K562 (cell line): Measurements from ENCODE around the gene SOX15. TPM values are rescaled to one million over a fixed set of nuclear protein-coding genes. Genes with fewer than 3 reads are reported as not detected.

Source experiments
- ATAC-seq: fragments of 200-7000 bp; cut with Tn5 transposase; 3 replicates; pipeline ENCODE4 v1.9.1; 2020; ENCODE audit warnings: moderate library complexity
- BruUV-seq: library from RNA; stranded (reverse); fragments of 400-500 nt; replicated peaks from 2 replicates; lab custom pipeline; 2021; lab: Mats Ljungman, UMichigan
- CTCF ChIA-PET: fragments of 300-600 bp; formaldehyde crosslinking; extraction: SDS; loops from one replicate; lab custom pipeline; 2021; ENCODE audit warnings: low intra/inter-chr PET ratio; lab: Yijun Ruan, JAX
- POLR2A ChIA-PET: fragments of 300-600, 350-650 bp; sonication (Branson Sonifier 250); formaldehyde crosslinking; extraction: SDS; loops from one replicate; lab custom pipeline; 2021; ENCODE audit warnings: antibody characterized with exemption, inconsistent platforms; lab: Yijun Ruan, JAX
- DNase-seq, 4 experiments: peaks; one replicate each; pipeline versions ENCODE4 v3.0.0 to v3.0.0-alpha.2; 2011 to 2018; ENCODE audit warnings: low spot score in 3 of 4, mixed read lengths in 3 of 4; ENCODE audit errors: extremely low read depth in 1 of 4
- FAIRE-seq: peaks from 2 replicates; lab custom pipeline; 2011; peaks lifted over from hg19 to GRCh38; lab: Jason Lieb, UNC
- H2AFZ ChIP-seq: 2 replicates; pipeline ENCODE4 v1.6.0; 2011; ENCODE audit warnings: low read depth, low read length, control low read depth, inconsistent platforms
- H3K27ac ChIP-seq: fragments of 200-600 bp; 3 replicates; pipeline ENCODE4 v1.8.0; 2011; ENCODE audit warnings: low read depth, mild to moderate bottlenecking, control low read depth, inconsistent platforms, low read length, moderate library complexity, mixed read lengths; ENCODE audit errors: extremely low read depth
- H3K27me3 ChIP-seq, 2 experiments: fragments of 300-600 bp in 1 of 2; 2 replicates in 1 of 2; 3 replicates in 1 of 2; pipeline versions ENCODE4 v1.6.0 to v1.8.0; 2011; ENCODE audit warnings: inconsistent platforms in 2 of 2, low read length in 2 of 2, mild to moderate bottlenecking in 1 of 2, mixed read lengths in 1 of 2, moderate library complexity in 1 of 2; ENCODE audit not compliant: control insufficient read depth in 2 of 2, insufficient read depth in 2 of 2
- H3K36me3 ChIP-seq: fragments of 300-600 bp; 3 replicates; pipeline ENCODE4 v1.8.0; 2011; ENCODE audit warnings: mild to moderate bottlenecking, low read length, inconsistent platforms; ENCODE audit not compliant: control insufficient read depth, insufficient read depth
- H3K4me1 ChIP-seq, 2 experiments: fragments of 200-600 bp in 1 of 2; replicated peaks in 1 of 2; 2 replicates in 1 of 2; 3 replicates in 1 of 2; pipeline versions ENCODE4 v1.5.1 to v1.8.0; 2011; ENCODE audit warnings: inconsistent platforms in 2 of 2, low read length in 2 of 2, mild to moderate bottlenecking in 1 of 2, mixed read lengths in 1 of 2, moderate library complexity in 1 of 2; ENCODE audit not compliant: control insufficient read depth in 2 of 2, insufficient read depth in 2 of 2
- H3K4me2 ChIP-seq: 2 replicates; pipeline ENCODE4 v1.6.1; 2011; ENCODE audit warnings: low read length, control low read depth, inconsistent platforms, mixed read lengths; ENCODE audit not compliant: insufficient read depth
- H3K4me3 ChIP-seq: fragments of 200-600 bp; sonication (generic), shearing (Covaris generic); 2 replicates; pipeline ENCODE4 v1.5.1; 2016; ENCODE audit warnings: control low read depth, inconsistent platforms
- H3K79me2 ChIP-seq: fragments of 200-600 bp; 3 replicates; pipeline ENCODE4 v1.8.0; 2011; ENCODE audit warnings: low read length, inconsistent platforms; ENCODE audit not compliant: control insufficient read depth, insufficient read depth
- H3K9ac ChIP-seq, 2 experiments: 2 replicates each; pipeline versions ENCODE4 v1.6.0 to v1.6.1; 2011; ENCODE audit warnings: low read depth in 2 of 2, low read length in 2 of 2, control low read depth in 1 of 2, inconsistent platforms in 1 of 2, mild to moderate bottlenecking in 1 of 2, mixed read lengths in 1 of 2; ENCODE audit not compliant: insufficient read depth in 1 of 2
- H3K9me1 ChIP-seq: one replicate; pipeline ENCODE4 v1.6.0; 2011; ENCODE audit warnings: inconsistent platforms, mild to moderate bottlenecking, low read length, moderate library complexity; ENCODE audit not compliant: control insufficient read depth, insufficient read depth
- H3K9me3 ChIP-seq: replicated peaks from 2 replicates; pipeline ENCODE4 v1.5.1; 2011; ENCODE audit warnings: low read depth, low read length, inconsistent platforms; ENCODE audit not compliant: control insufficient read depth, insufficient read depth
- H4K20me1 ChIP-seq: replicated peaks from 2 replicates; pipeline ENCODE4 v1.6.1; 2011; ENCODE audit warnings: low read length, inconsistent platforms, mixed read lengths; ENCODE audit not compliant: control insufficient read depth, insufficient read depth
- ATF7 ChIP-seq: fragments of 450-650 bp; IDR thresholded peaks from 2 replicates; pipeline ENCODE4 v1.7.1; 2014; ENCODE audit warnings: mild to moderate bottlenecking, moderate library complexity
- CCNT2 ChIP-seq: IDR thresholded peaks from 2 replicates; pipeline ENCODE4 v1.6.1; 2011; ENCODE audit warnings: borderline replicate concordance, low read depth, mild to moderate bottlenecking, moderate library complexity, mixed read lengths, low read length; ENCODE audit not compliant: insufficient read length; ENCODE audit errors: extremely low read depth
- CHD1 ChIP-seq: fragments of 200-600 bp; sonication (generic); IDR thresholded peaks from one replicate; pipeline ENCODE4 v1.6.1; 2012; ENCODE audit warnings: mild to moderate bottlenecking, moderate library complexity, low read length, inconsistent platforms
- EZH2 ChIP-seq: IDR thresholded peaks from 2 replicates; pipeline ENCODE4 v1.6.1; 2012; ENCODE audit warnings: low read depth, mild to moderate bottlenecking, inconsistent platforms, low read length, borderline replicate concordance
- KLF10 ChIP-seq: fragments of 250-450 bp; sonication (Bioruptor Pico); IDR thresholded peaks from 2 replicates; pipeline ENCODE4 v1.6.1; 2021; ENCODE audit warnings: matching md5 sums
- RBFOX2 ChIP-seq: fragments of 200-400 bp; formaldehyde crosslinking; IDR thresholded peaks from 2 replicates; pipeline ENCODE4 v1.6.1; 2017; ENCODE audit warnings: low read depth, mild to moderate bottlenecking, low read length, moderate library complexity
- RBM25 ChIP-seq: fragments of 200-400 bp; formaldehyde crosslinking; IDR thresholded peaks from 2 replicates; pipeline ENCODE4 v1.6.1; 2018; ENCODE audit warnings: low read length, low read depth, moderate library complexity; ENCODE audit not compliant: severe bottlenecking
- RUNX1 ChIP-seq: sonication (generic); IDR thresholded peaks from 2 replicates; pipeline ENCODE4 v1.6.1; 2016; ENCODE audit warnings: antibody characterized with exemption, low read depth
- TAF7 ChIP-seq: fragments of 450-650 bp; IDR thresholded peaks from 2 replicates; pipeline ENCODE4 v1.6.1; 2016; ENCODE audit warnings: missing genetic modification characterization, missing compliant biosample characterization
- ZEB2 ChIP-seq: fragments of 450-650 bp; IDR thresholded peaks from 2 replicates; pipeline ENCODE4 v1.6.1; 2016
- ZNF551 ChIP-seq: fragments of 250-450 bp; sonication (Bioruptor Pico); IDR thresholded peaks from 2 replicates; pipeline ENCODE4 v1.5.0; 2021; ENCODE audit warnings: mild to moderate bottlenecking, moderate library complexity
- ZNF75A ChIP-seq: fragments of 450-650 bp; formaldehyde crosslinking; IDR thresholded peaks from 2 replicates; pipeline ENCODE4 v1.4.0; 2020; ENCODE audit warnings: mild to moderate bottlenecking
- WGBS: fragments of 100-300 bp; shearing (Covaris generic); methylation state at CpG from one replicate; pipeline ENCODE4 v1.1.6; 2016; ENCODE audit warnings: low coverage, mixed read lengths; ENCODE audit not compliant: insufficient coverage; ENCODE audit errors: missing lambda C conversion rate; 5-methylcytosine and 5-hydroxymethylcytosine counted together
- in situ Hi-C: fragments of 300-500 bp; cut with MboI; formaldehyde crosslinking; loops from 4 replicates; pipeline ENCODE4 v1.15.0; 2018; ENCODE audit warnings: inconsistent platforms, mixed read lengths
- intact Hi-C: fragments of 100-400 bp; cut with micrococcal nuclease; formaldehyde crosslinking; loops from 2 replicates; pipeline ENCODE4 v1.14.2; 2022
- polyA plus RNA-seq, 8 experiments: library from polyadenylated mRNA; depleted of rRNA in 4 of 8; stranded (reverse) in 5 of 8; unstranded in 3 of 8; fragments of >200 nt; fragmentation: Nextera tagmentation in 2 of 8; fragmentation: Illumina TruSeq in 1 of 8; extraction: Ambion mirVana in 2 of 8; extraction: Trizol in 1 of 8; gene quantifications; 2 replicates each; pipeline versions ENCODE4 v1.2.1 to v1.2.3, GENCODE V29; 2011 to 2014; ENCODE audit warnings: inconsistent platforms in 1 of 8, missing spikeins in 1 of 8
- total RNA-seq, 7 experiments: library from RNA; depleted of rRNA in 6 of 7; stranded (reverse); fragments of >200 nt in 6 of 7; fragmentation: Illumina TruSeq in 2 of 7; extraction: Trizol in 2 of 7; gene quantifications; 2 replicates each; pipeline versions ENCODE4 v1.2.1 to v1.2.3, GENCODE V29; 2011 to 2021; ENCODE audit warnings: low replicate concordance in 1 of 7
- TF ChIP-seq, protein P1 (sequence below): sonication (generic); formaldehyde crosslinking; IDR thresholded peaks from 2 replicates; pipeline ENCODE4 v1.8.0; 2022; ENCODE audit warnings: missing genetic modification reagents, mild to moderate bottlenecking, moderate library complexity, borderline replicate concordance
- TF ChIP-seq, protein P2 (sequence below): fragments of 200-800 bp; sonication (Bioruptor generic); IDR thresholded peaks from 2 replicates; pipeline ENCODE4 v1.6.1; 2017; ENCODE audit warnings: missing genetic modification characterization, missing compliant biosample characterization
- TF ChIP-seq, protein P3 (sequence below): sonication (generic); formaldehyde crosslinking; IDR thresholded peaks from 2 replicates; pipeline ENCODE4 v1.8.0; 2022; ENCODE audit warnings: mild to moderate bottlenecking, missing genetic modification reagents

The SOX15 gene
- total and polyA plus RNA-seq, 9 of the 15 experiments (the other 6 are each of a cell fraction or from before 2014, with no cell fraction given): 0.07 to 0.33 (median 0.19) TPM; not detected in 5

DNA sequence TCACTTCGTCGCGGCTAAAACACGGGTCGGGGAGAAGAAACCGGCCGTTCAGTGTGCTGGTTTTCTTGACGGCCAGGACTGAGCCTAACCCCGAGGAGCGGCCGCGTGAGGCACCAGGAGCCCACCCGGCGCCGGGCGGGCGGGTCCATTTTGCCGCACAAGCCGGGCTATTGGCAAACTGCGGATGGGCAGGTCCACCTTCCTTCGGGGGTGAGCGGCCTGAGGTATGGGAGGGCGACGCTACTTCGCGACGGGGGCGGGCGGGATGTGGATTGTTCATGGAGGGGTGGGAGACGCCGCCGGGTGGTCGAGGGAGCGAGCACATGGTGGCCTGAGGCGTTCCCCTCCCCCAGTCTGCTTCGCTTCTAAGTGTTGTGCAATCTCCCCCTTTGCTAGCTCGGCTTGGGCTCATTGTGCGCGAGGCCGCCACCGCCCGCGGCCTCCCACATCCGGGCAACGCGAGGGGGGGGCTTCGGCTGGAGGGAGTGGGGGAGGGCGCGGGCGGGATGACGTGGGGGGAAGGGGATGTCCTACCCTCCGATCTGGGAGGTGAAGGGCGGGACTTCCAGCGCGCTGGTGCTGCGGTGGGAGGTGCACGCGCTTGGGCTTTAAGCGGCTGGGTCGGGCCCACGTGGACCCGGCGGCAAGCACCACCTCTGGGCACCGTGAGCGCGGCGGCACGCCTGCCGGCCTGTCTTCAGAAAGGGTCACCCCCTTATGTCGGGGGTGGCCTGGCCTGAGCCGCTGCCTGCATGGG, 16.4 kb downstream of the SOX15 start:
- no TSS peak for BruUV-seq
- ChIA-PET POLR2A (interaction anchor here (0.6 to 6.7 kb wide), 15 partner anchors 8 to 260 kb away, joined by 3 to 46 read pairs (median 4); partner anchors contain the start of genes ATP1B2, MPDU1, TP53 and ZBTB4), CTCF (no interaction called here)
- FAIRE-seq (no peak), ATAC-seq (peak; percentile 53), DNase-seq (peak; percentile 77 to 88 (median 84))
- WGBS: 0% methylated on average over 18 of the region's 71 CpGs
- in situ Hi-C loops (loop anchor here (25.0 kb wide), 1 partner anchor 536 kb away; the partner anchor contains the start of genes SLC16A11 and SLC16A13), intact Hi-C loops (no loop called here)
- H3K4me1 ChIP-seq: peaks cover 8 to 23% of the 10 kb centered on the region in 2 experiments; a peak in 4 of 5 replicates
- H3K27ac ChIP-seq: peak overlapping the region; percentile 98
- H3K79me2 ChIP-seq: peaks cover 61% of the 10 kb centered on the region
- peaks cover 9% of the 10 kb centered on the region for H3K9me1 ChIP-seq
- H3K9me3 ChIP-seq: no peaks in the 10 kb centered on the region
- H3K27me3 ChIP-seq: no peaks in the 10 kb centered on the region
- H3K36me3 ChIP-seq: peaks cover 86% of the 10 kb centered on the region
- peak overlapping the region; percentile 83 for H3K4me2 ChIP-seq
- H4K20me1 ChIP-seq: peaks cover 40% of the 10 kb centered on the region
- H3K9ac ChIP-seq: peak overlapping the region; percentile 97 to 100
- peak overlapping the region; percentile 99 for H3K4me3 ChIP-seq
- H2AFZ ChIP-seq: no peak overlapping the region
- TF ChIP-seq, protein P1, sequence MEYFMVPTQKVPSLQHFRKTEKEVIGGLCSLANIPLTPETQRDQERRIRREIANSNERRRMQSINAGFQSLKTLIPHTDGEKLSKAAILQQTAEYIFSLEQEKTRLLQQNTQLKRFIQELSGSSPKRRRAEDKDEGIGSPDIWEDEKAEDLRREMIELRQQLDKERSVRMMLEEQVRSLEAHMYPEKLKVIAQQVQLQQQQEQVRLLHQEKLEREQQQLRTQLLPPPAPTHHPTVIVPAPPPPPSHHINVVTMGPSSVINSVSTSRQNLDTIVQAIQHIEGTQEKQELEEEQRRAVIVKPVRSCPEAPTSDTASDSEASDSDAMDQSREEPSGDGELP (CRISPR knock-in tag): peak; percentile 71; the same call in 1 of the 2 replicates
- TF ChIP-seq TAF7 (no peak), ZEB2 (no peak), RBFOX2 (peak; percentile 90), KLF10 (CRISPR knock-in tag) (no peak), ZNF551 (no peak), CHD1 (peak; percentile 78), RUNX1 (no peak), ATF7 (peak; percentile 70), CCNT2 (peak; percentile 61), EZH2 (no peak), ZNF75A (CRISPR knock-in tag) (no peak), RBM25 (no peak)
- TF ChIP-seq, protein P2, sequence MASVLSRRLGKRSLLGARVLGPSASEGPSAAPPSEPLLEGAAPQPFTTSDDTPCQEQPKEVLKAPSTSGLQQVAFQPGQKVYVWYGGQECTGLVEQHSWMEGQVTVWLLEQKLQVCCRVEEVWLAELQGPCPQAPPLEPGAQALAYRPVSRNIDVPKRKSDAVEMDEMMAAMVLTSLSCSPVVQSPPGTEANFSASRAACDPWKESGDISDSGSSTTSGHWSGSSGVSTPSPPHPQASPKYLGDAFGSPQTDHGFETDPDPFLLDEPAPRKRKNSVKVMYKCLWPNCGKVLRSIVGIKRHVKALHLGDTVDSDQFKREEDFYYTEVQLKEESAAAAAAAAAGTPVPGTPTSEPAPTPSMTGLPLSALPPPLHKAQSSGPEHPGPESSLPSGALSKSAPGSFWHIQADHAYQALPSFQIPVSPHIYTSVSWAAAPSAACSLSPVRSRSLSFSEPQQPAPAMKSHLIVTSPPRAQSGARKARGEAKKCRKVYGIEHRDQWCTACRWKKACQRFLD (CRISPR knock-in tag): 0 out of 2 replicates have a peak, but pooled peaks have one; percentile 29
- TF ChIP-seq, protein P3, sequence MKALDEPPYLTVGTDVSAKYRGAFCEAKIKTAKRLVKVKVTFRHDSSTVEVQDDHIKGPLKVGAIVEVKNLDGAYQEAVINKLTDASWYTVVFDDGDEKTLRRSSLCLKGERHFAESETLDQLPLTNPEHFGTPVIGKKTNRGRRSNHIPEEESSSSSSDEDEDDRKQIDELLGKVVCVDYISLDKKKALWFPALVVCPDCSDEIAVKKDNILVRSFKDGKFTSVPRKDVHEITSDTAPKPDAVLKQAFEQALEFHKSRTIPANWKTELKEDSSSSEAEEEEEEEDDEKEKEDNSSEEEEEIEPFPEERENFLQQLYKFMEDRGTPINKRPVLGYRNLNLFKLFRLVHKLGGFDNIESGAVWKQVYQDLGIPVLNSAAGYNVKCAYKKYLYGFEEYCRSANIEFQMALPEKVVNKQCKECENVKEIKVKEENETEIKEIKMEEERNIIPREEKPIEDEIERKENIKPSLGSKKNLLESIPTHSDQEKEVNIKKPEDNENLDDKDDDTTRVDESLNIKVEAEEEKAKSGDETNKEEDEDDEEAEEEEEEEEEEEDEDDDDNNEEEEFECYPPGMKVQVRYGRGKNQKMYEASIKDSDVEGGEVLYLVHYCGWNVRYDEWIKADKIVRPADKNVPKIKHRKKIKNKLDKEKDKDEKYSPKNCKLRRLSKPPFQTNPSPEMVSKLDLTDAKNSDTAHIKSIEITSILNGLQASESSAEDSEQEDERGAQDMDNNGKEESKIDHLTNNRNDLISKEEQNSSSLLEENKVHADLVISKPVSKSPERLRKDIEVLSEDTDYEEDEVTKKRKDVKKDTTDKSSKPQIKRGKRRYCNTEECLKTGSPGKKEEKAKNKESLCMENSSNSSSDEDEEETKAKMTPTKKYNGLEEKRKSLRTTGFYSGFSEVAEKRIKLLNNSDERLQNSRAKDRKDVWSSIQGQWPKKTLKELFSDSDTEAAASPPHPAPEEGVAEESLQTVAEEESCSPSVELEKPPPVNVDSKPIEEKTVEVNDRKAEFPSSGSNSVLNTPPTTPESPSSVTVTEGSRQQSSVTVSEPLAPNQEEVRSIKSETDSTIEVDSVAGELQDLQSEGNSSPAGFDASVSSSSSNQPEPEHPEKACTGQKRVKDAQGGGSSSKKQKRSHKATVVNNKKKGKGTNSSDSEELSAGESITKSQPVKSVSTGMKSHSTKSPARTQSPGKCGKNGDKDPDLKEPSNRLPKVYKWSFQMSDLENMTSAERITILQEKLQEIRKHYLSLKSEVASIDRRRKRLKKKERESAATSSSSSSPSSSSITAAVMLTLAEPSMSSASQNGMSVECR (CRISPR knock-in tag): peak; percentile 91
